ENCODE results near the gene FGF2.

The FGF2 gene

GRCh38 chr4:122903766-122904288, 77.2 kb downstream of the FGF2 start:
- DNase-seq (ENCODE audit: extremely low read depth, low read depth) = no peak
- no peak for TF ChIP-seq CTCF (IDR thresholded peaks at IDR 0.05; ENCODE audit: low read depth, low read length)

- DNase-seq (ENCODE audit: extremely low read depth, low read depth) = no peak
- no peak for TF ChIP-seq CTCF (IDR thresholded peaks at IDR 0.05; ENCODE audit: low read depth, low read length)
Measured at GRCh38 chr4:122906859-122907305, 80.3 kb downstream of the FGF2 start.

GRCh38 chr4:122908223-122908622, 81.6 kb downstream of the FGF2 start:
- DNase-seq (ENCODE audit: extremely low read depth, low read depth) = no peak
- TF ChIP-seq CTCF (IDR thresholded peaks at IDR 0.05; ENCODE audit: low read depth, low read length) = no peak

DNA sequence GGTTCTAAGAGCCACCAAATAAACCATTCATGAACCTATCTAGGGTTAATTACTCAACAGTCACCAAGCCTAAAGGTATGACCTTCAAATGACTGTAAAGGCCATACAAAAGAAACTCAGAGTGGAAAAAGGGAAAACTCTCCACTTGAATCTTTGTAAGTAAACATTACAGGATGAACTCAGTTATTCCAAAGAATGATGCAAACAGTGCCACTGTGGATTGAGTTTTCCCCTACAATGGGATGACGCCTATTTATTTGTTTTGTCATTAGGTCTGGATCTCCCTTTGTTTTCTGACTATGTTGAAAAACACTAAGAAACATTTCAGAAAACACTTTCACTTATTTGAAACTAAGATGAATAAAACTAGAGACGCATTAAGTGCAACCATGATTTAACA, 83.1 kb downstream of the FGF2 start:
- no peak for TF ChIP-seq CTCF (IDR thresholded peaks at IDR 0.05; ENCODE audit: low read depth, low read length)
- DNase-seq (ENCODE audit: extremely low read depth, low read depth) = no peak

DNA sequence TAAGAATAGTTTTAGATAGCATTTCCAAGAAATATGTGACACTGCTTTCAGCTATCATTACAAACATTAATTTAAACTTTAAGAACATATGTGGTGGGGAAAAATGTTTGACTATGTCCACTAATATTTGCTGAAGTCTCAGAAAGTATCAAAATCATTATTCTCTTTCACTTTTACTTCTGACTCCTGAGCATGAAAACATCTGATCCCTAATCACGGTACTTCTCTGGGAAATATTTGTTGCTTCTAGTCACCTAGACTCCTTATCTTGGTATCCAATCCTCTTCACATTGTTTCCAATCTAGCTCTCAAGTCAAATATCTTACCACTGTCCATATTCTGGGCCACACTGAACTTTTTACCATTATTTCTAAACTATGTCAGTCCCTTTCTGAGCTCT, 85.0 kb downstream of the FGF2 start:
- DNase-seq (ENCODE audit: extremely low read depth, low read depth) = no peak
- TF ChIP-seq CTCF (IDR thresholded peaks at IDR 0.05; ENCODE audit: low read depth, low read length) = no peak

DNA sequence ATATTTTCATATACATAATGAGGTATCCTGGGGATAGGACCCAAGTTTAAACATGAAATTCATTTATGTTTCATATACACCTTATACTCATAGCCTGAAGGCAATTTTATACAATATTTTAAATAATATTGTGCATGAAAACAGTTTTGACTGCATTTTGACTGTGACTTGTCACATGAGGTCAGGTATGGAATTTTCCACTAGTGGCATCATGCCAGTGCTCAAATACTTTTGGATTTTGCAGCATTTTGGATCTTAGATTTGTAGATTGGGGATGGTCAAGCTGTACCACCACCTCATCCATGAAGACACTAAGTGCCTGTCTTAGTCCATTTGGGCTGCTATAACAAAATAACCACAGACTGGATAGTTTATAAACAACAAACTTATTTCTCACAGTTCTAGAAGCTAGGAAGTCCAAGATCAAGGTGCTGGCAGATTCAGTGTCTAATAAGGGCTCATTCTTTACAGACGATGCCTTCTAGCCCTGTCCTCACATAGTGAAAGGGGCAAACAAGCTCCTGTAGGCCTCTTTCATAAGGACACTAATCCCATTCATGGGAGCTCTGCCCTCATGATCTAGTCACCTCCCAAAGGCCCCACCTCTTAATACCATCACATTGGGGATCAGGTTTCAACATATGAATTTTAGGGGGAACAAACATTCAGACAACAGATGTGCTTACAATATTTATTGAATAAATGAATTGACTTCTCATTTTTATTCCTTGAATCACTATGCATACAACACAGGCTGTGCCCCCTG, 86.4 kb downstream of the FGF2 start:
- no peak for TF ChIP-seq CTCF (IDR thresholded peaks at IDR 0.05; ENCODE audit: low read depth, low read length)
- DNase-seq (ENCODE audit: extremely low read depth, low read depth) = no peak

GRCh38 chr4:122914292-122914904, 87.8 kb downstream of the FGF2 start:
- no peak for DNase-seq (ENCODE audit: extremely low read depth, low read depth)

More at GRCh38 chr4:122914292-122914904, 87.8 kb downstream of the FGF2 start:
- peak; percentile 44 for TF ChIP-seq CTCF (IDR thresholded peaks at IDR 0.05; ENCODE audit: low read depth, low read length)

Data from AG09319 (cell line).